Endothelial cell of umbilical vein (primary cell): ENCODE measurements around the gene INTS1. TPM values are rescaled to one million over a fixed set of nuclear protein-coding genes. Genes with fewer than 3 reads are reported as not detected.

Source experiments
- BruUV-seq: library from RNA; stranded (reverse); fragments of 400-500 nt; replicated peaks from 2 replicates; lab custom pipeline; 2021; lab: Mats Ljungman, UMichigan
- CTCF ChIA-PET: fragments of 300-600, 350-600 bp; sonication (Branson Sonifier 250); formaldehyde crosslinking; loops from one replicate; lab custom pipeline; 2021; ENCODE audit warnings: antibody characterized with exemption, inconsistent platforms; lab: Charles Lee
- POLR2A ChIA-PET: fragments of 300-600, 350-600 bp; sonication (Branson Sonifier 250); formaldehyde crosslinking; loops from one replicate; lab custom pipeline; 2021; ENCODE audit warnings: antibody characterized with exemption, inconsistent platforms; lab: Charles Lee
- DNase-seq: peaks from one replicate; pipeline ENCODE4 v3.0.0-alpha.2; 2011; ENCODE audit warnings: low read depth, low spot score
- FAIRE-seq: peaks from 2 replicates; lab custom pipeline; 2011; peaks lifted over from hg19 to GRCh38; lab: Jason Lieb, UNC
- H2AFZ ChIP-seq: 2 replicates; pipeline ENCODE4 v1.6.0; 2012; ENCODE audit warnings: low read depth, low read length, control low read depth, inconsistent platforms
- H3K27ac ChIP-seq: 2 replicates; pipeline ENCODE4 v1.5.1; 2011; ENCODE audit warnings: low read depth, mild to moderate bottlenecking, control low read depth, low read length, moderate library complexity; ENCODE audit not compliant: insufficient read depth
- H3K27me3 ChIP-seq, 2 experiments: 2 replicates each; pipeline versions ENCODE4 v1.6.0 to v1.6.1; 2011; ENCODE audit warnings: low read length in 2 of 2, mixed read lengths in 1 of 2; ENCODE audit not compliant: control insufficient read depth in 2 of 2, insufficient read depth in 2 of 2
- H3K36me3 ChIP-seq, 2 experiments: 2 replicates in 1 of 2; 3 replicates in 1 of 2; pipeline ENCODE4 v1.5.1; 2011; ENCODE audit warnings: low read length in 2 of 2, mild to moderate bottlenecking in 1 of 2, moderate library complexity in 1 of 2; ENCODE audit not compliant: control insufficient read depth in 2 of 2, insufficient read depth in 2 of 2; ENCODE audit errors: extremely low read depth in 1 of 2
- H3K4me1 ChIP-seq: 3 replicates; pipeline ENCODE4 v1.5.1; 2011; ENCODE audit warnings: mild to moderate bottlenecking, low read length; ENCODE audit not compliant: control insufficient read depth, insufficient read depth; ENCODE audit errors: extremely low read depth
- H3K4me2 ChIP-seq: 2 replicates; pipeline ENCODE4 v1.6.1; 2011; ENCODE audit warnings: low read length, control low read depth, mixed read lengths; ENCODE audit not compliant: insufficient read depth
- H3K4me3 ChIP-seq, 3 experiments: fragments of 200-600 bp in 1 of 3; sonication (generic), shearing (Covaris generic) in 1 of 3; replicated peaks in 1 of 3; 2 replicates each; pipeline ENCODE4 v1.5.1; 2011 to 2016; ENCODE audit warnings: control low read depth in 3 of 3, low read length in 3 of 3, mild to moderate bottlenecking in 2 of 3, inconsistent platforms in 1 of 3, low read depth in 1 of 3, moderate library complexity in 1 of 3; ENCODE audit not compliant: insufficient read depth in 1 of 3
- H3K79me2 ChIP-seq: 2 replicates; pipeline ENCODE4 v1.6.0; 2012; ENCODE audit warnings: low read length, inconsistent platforms; ENCODE audit not compliant: control insufficient read depth, insufficient read depth
- H3K9ac ChIP-seq: replicated peaks from 2 replicates; pipeline ENCODE3; 2011; ENCODE audit warnings: low read length, control low read depth; ENCODE audit not compliant: insufficient read depth; ENCODE audit errors: extremely low read depth
- H3K9me1 ChIP-seq: replicated peaks from 3 replicates; pipeline ENCODE4 v1.6.0; 2011; ENCODE audit warnings: mild to moderate bottlenecking, low read length; ENCODE audit not compliant: control insufficient read depth, insufficient read depth; ENCODE audit errors: extremely low read depth
- H3K9me3 ChIP-seq: replicated peaks from 2 replicates; pipeline ENCODE4 v1.5.1; 2012; ENCODE audit warnings: low read length, inconsistent platforms; ENCODE audit not compliant: control insufficient read depth, insufficient read depth
- H4K20me1 ChIP-seq: replicated peaks from 2 replicates; pipeline ENCODE3; 2011; ENCODE audit warnings: mild to moderate bottlenecking, low read length; ENCODE audit not compliant: control insufficient read depth, insufficient read depth; ENCODE audit errors: extremely low read depth
- CTCF ChIP-seq, 2 donors: IDR thresholded peaks; 1 replicate in 1 of 2; 2 replicates in 1 of 2; pipeline ENCODE4 v1.5.1; 2011; ENCODE audit warnings: low read length in 2 of 2, mild to moderate bottlenecking in 2 of 2, moderate library complexity in 2 of 2, control low read depth in 1 of 2, inconsistent platforms in 1 of 2, low read depth in 1 of 2; ENCODE audit not compliant: insufficient read depth in 1 of 2; ENCODE audit errors: extremely low read depth in 1 of 2
- EZH2 ChIP-seq: IDR thresholded peaks from 2 replicates; pipeline ENCODE4 v1.6.1; 2012; ENCODE audit warnings: borderline replicate concordance, low read depth, mild to moderate bottlenecking, moderate library complexity, low read length, inconsistent platforms; ENCODE audit not compliant: severe bottlenecking
- FOS ChIP-seq: IDR thresholded peaks from 2 replicates; pipeline ENCODE4 v1.6.1; 2011; ENCODE audit warnings: mild to moderate bottlenecking, low read length, moderate library complexity, borderline replicate concordance; ENCODE audit not compliant: insufficient read depth
- GATA2 ChIP-seq: IDR thresholded peaks from 2 replicates; pipeline ENCODE4 v1.7.0; 2011; ENCODE audit warnings: low read depth, mild to moderate bottlenecking, moderate library complexity, mixed read lengths, low read length; ENCODE audit not compliant: insufficient read length, insufficient read depth
- JUN ChIP-seq: IDR thresholded peaks from 2 replicates; pipeline ENCODE4 v1.6.1; 2011; ENCODE audit warnings: borderline replicate concordance, low read depth; ENCODE audit not compliant: insufficient read length, insufficient read depth
- MAX ChIP-seq: IDR thresholded peaks from 2 replicates; pipeline ENCODE4 v1.6.1; 2011; ENCODE audit not compliant: insufficient read depth, insufficient read length
- MYC ChIP-seq: IDR thresholded peaks from one replicate; pipeline ENCODE4 v1.6.1; 2011; ENCODE audit warnings: mild to moderate bottlenecking, low read depth, low read length
- POLR2A ChIP-seq: IDR thresholded peaks from 2 replicates; pipeline ENCODE4 v1.6.1; 2012; ENCODE audit warnings: low read depth, mild to moderate bottlenecking, control low read depth, low read length
- POLR2AphosphoS5 ChIP-seq: IDR thresholded peaks from 2 replicates; pipeline ENCODE4 v1.6.1; 2012; ENCODE audit warnings: low read depth, mild to moderate bottlenecking, control low read depth, low read length, moderate library complexity; ENCODE audit not compliant: insufficient read depth
- dilution Hi-C: fragments of 300-500 bp; cut with MboI; formaldehyde crosslinking; loops from one replicate; pipeline ENCODE4 v1.15.0; 2019; ENCODE audit warnings: low sequenced_read_pairs; ENCODE audit not compliant: extremely low pct_ligation_motif_present
- intact Hi-C: fragments of 100-400 bp; cut with micrococcal nuclease; formaldehyde crosslinking; loops from one replicate; pipeline ENCODE4 v1.10.0; 2022
- polyA plus RNA-seq, 4 experiments: library from polyadenylated mRNA; depleted of rRNA in 3 of 4; stranded (reverse) in 3 of 4; unstranded in 1 of 4; fragments of >200 nt; gene quantifications; 2 replicates each; pipeline versions ENCODE4 v1.2.1 to v1.2.3, GENCODE V29; 2011 to 2012; ENCODE audit warnings: missing spikeins in 1 of 4
- total RNA-seq: library from RNA; stranded (reverse); gene quantifications from 2 replicates; pipeline ENCODE4 v1.2.3, GENCODE V29; 2021

The INTS1 gene
- total and polyA plus RNA-seq, 2 donors (not counting 3 experiments of a cell fraction or from before 2014, with no cell fraction given), result 57.8 to 116 TPM

GRCh38 chr7:1452205-1452604 lies 52.0 kb downstream of the INTS1 start:
- Histone ChIP-seq H3K9me1 (no peaks in the 10 kb centered on the region), H3K79me2 (peaks cover 34% of the 10 kb centered on the region)
- intact Hi-C loops, result no loop called here

More at GRCh38 chr7:1452205-1452604, 52.0 kb downstream of the INTS1 start:
- no peaks in the 10 kb centered on the region for H4K20me1 ChIP-seq
- H3K27me3 ChIP-seq, result no peaks in the 10 kb centered on the region
- ChIA-PET CTCF (interaction anchor here (1.7 to 2.1 kb wide), 2 partner anchors 20 to 22 kb away, joined by 5 to 6 read pairs; no protein-coding TSS in a partner anchor), POLR2A (no interaction called here)
- H3K36me3 ChIP-seq, result peaks cover 0 to 1% of the 10 kb centered on the region in 2 experiments
- TF ChIP-seq GATA2, result no peak
- no peak for TF ChIP-seq CTCF (IDR thresholded peaks at IDR 0.05; ENCODE audit: extremely low read depth in 1 of 2, insufficient read depth in 1 of 2, low read depth in 1 of 2, low read length in 2 of 2)
- TF ChIP-seq JUN, result no peak
- TF ChIP-seq FOS, result no peak
- no peak for TF ChIP-seq MYC
- TF ChIP-seq POLR2AphosphoS5, result no peak
- TF ChIP-seq POLR2A, result no peak
- no peak for TF ChIP-seq EZH2
- no peak for TF ChIP-seq MAX
- DNase-seq, result no peak
- H3K4me1 ChIP-seq, result peaks cover 16% of the 10 kb centered on the region
- H3K27ac ChIP-seq, result no peak overlapping the region
- dilution Hi-C loops, result no loop called here
- H3K4me3 ChIP-seq, result no peak overlapping the region
- H3K9ac ChIP-seq, result no peak overlapping the region
- no peak overlapping the region for H3K4me2 ChIP-seq
- no peak for FAIRE-seq
- H2AFZ ChIP-seq, result no peak overlapping the region
- BruUV-seq, result no TSS peak
- no peaks in the 10 kb centered on the region for H3K9me3 ChIP-seq
